GM21526 (cell line): Measurements from ENCODE around the gene POFUT2.

Experiments used
- ATAC-seq: cut with Tn5 transposase; IDR thresholded peaks from one replicate; pipeline ENCODE4 v1.9.1; 2021; ENCODE audit warnings: moderate library complexity; ENCODE audit not compliant: unreplicated experiment, low FRiP score

POFUT2 gene

DNA sequence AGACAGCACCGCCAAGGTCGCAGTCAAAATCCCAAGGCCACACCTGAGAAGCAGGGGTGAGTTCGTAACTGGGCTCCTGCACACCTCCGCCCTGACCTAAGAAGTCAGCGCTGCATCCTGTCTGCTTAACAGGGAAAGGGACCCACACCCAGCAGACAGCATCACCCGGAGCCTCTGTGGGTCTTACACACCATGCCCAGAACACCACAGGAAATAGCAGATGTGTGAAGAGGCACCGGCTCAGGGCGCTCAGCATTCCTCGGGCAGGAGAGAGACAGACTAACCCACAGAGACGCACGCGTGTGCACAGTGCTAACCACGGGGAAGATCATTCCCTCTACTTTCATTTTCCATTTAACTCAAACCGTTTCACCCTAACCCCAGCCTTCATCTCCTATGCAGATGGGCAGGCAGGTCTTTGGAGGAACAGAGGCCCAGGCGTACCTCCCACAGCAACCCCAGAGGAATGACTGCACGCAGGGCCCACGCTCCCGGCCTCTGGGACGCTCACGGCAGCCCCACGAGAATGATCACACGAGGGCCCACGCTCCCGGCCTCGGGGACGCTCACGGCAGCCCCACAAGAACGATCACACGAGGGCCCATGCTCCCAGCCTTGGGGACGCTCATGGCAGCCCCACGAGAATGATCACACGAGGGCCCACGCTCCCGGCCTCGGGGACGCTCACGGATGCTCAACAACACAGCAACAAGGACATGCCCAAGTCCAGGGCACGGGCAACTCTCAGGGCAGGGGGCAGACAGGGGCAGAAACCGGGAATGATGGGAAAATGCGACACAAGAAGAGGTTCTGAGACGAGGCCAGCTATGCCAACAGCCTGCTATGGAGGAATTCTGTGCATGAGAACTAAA, 20.9 kb downstream of the POFUT2 start:
- ATAC-seq: no peak

DNA sequence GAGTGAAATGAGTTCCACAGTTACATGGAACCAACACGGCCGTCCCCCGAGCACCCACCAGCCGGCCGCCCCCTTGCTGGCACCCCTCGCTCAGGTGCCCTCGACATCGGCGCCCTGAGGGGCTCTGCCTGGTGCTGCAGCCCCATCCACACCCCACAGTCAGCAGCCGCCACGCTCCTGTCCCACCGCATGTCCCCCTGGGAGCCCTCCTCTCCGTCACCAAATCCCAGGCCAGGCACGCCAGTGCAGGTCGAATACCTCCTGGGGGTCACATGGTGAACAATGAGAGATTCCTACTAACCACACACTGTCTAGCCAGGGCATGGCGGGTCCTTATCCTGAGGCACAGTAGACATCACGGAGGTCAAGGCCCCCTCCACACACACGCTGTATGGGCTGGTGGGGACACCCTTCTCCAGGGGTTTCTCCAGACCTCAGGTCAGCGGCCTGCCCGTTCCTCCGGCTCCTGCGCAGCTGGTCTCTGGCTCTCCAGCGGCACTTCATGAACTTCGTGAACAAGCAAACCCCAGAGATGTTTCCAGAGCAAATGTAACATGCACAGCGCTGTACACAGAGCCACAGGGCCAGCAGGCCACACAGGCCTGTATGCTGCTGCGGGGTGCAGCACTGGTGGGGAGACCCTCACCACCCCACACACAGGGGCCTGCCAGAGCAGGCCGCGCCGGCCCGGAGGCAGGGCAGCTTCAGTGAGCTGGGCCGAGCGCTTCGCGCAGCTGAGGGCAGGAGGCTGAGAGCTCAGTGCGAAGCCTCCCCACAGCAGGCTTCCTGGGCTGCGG, 21.8 kb downstream of the POFUT2 start:
- no peak for ATAC-seq

DNA sequence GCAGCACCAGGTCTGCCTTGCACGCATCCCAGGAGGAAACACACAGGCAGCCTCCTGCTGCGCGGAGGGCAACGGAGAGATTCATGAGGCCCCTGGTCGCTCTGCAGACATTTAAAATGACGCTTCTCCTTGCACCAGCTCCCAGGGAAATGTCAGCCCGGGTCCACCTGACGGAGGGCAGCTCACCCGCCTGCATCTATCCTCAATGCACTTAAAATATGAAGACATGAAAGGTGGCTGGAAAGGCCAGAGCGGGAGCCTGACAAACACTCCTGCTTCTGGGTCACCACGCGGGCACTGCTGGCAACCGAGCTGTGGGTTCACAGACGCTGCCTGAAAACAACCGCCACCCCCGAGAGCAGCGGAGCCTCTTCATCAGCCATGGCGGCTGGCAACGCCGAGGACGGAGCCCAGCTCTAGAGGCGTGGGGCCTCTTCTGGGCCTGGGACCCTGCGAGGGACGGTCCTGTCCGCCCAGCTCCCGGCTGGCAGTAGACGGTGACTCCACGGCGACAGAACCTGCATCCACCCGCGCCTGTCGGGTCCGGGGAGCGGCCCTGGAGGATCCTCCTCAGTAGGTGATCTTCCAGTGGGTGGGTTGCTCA, 22.7 kb downstream of the POFUT2 start:
- no peak for ATAC-seq

DNA sequence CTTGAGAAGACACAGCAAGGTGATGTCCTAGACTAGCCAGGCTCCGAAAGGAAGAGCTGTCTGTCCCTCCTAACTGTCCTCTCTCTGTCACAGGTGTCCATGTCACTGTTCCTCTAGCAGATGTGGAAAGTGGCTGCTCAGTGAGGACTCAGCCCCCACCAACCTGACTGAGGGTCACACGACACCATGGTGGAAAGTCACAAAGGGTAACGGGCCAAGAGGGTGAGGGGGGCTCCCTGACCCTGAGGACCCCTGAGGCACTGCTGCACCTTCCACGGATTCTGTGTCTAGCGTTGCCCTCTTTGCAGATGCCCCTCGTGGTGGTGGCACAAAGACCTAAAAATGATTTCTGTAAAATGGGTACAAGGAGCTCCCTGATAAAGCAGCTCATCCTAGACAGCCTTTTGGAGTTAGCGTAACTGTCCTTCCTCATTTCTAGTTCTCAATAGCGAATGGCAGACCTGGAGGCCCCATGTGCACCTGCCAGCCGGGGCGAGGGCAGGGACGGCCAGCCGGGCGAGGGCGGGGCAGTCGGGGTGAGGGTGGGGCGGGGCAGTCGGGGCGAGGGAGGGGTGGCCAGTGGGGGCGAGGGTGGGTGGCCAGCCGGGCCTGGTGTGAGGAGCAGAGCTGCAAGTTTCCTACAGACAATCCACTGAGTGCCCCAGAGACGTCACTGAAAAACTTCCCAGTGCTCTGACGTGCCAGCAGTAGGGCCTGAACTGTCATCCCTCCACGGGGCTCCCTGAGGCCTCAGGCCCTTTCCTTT, 23.4 kb downstream of the POFUT2 start:
- no peak for ATAC-seq

DNA sequence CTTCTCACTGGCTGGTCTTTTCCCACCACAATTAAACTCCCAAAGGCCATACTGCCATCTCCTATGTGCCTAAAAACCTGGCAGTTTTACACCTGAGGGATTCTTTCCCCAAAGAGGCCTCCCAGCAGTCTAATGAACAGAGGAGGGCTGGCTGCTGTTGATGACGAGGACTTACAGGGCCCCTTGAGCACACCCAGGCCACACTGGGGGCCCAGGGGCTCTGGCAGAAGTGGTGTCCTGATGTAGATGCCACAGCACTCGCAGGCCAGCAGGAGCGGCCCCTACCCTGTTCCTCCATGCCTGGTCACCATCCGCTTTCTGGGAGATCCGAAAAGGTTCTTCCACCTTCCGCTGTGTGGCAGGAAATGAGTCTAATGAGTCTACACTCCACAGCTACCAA, 24.2 kb downstream of the POFUT2 start:
- ATAC-seq: no peak

DNA sequence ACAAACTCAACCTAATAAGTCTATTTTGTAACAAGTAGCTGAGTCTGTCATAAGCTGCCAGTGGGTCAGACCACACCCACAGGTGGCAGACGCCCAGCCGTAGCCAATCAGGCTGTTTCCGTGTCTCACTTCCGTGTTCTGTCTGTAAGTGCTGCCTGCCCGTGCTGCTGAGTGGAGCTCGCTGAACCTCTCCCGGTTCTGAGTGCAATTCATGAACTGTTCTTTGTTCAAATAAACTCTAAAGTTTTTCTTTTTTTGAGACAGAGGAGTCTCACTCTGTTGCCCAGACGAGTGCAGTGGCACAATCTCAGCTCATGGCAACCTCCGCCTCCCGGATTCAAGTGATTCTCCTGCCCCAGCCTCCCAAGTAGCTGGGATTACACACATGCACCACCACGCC, 25.1 kb downstream of the POFUT2 start:
- ATAC-seq: no peak

DNA sequence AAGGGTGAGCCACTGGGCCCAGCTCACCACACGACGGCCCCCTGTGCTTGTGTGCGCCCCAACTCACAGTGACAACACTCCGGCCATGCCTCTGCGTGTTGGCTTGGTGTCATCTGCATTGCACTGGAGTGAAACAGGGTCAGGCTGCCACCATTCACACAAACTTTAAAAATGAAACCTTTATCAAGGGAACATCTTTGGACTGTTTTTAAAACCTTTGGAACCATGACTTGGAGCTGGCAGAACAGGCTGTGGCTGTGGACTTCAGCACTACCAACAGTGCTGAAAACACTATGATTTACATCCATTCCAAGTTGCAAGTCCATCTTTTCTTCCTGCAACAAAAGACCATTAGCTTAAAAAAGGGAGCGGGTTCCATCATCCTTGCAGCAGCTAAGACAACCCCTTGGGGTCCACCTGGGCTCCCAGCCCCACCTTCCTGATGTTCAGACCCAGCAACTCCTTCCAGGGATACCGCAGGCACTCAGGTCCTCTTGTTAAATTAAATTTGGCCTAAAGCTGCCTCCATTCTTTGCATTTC, 25.6 kb downstream of the POFUT2 start:
- no peak for ATAC-seq

DNA sequence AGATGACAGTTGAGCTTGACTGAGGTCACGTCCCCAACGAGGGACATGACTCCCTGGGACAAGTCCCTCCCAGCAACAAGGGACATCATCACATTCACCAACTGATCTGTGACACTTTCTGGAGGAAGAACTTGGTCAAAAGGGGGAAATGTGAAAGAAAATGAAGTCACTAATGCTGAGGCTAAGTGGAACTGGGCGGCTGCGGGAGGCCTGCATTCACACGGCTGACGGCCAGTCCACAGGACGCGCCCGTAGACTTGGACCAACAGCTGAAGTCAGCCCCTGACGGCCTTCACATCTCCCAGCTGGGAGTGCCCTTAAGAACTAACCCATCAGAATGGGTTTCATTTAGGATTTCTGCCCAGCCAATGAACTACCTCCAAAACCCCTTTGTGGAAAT, 26.6 kb downstream of the POFUT2 start:
- no peak for ATAC-seq

DNA sequence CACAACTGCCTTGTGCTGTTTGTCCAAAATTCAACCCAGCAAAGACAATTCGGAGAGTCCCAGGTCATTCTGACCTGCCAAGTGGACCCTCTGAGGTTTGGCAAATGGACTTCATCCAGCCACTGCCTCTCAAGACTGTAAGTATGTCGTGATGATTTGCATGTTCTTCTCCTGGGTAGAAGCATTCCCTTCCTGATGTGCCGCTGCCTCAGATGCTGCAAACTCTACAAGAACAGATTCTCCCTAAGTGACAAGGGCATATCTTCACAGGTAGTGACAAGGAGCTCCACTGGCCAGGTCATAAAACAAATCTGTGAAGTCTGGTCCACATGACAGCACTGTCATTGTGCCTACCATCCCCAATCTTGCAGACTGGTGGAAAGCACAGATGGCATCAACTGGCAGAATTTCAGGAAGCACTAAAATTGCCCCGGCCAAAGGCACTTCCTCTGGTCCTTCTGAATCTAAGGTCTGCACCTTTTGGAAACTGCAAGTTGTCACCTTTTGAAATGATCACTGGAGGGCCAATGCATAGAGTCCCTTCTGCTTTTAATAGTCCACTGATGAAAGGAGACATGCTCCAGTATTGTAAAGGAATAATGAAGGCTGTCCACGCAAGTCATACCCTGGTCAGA, 27.4 kb downstream of the POFUT2 start:
- no peak for ATAC-seq

DNA sequence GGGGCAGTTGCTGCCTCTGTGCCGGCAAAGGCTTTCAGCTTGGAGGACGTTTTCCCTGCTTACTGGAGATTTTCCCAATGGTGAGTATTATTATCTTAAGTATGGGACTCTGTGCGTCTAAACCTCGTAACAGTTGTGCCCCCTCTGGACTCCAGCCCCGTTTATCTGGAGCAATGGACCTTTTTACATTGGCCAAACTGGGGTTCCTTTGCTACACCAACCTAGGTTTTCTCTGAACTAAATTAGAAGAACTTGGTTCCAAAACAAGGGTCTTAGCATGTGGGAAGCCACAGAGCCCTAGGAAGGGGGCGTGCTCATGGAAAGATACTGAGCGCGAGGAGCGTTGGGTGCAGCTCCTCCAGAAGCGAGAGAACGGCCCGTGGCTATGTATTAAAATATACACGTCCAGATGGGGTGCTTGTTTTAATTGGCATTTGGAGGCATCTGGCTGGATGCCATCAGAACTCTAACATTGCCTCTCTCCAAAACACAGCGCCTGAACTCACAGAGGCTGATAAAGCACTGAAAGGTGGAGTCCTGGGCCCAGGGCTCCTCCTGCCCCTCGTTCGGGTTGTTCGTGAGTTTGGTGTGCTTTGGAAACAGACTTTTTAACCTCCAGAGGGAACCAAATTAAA, 28.4 kb downstream of the POFUT2 start:
- no peak for ATAC-seq

DNA sequence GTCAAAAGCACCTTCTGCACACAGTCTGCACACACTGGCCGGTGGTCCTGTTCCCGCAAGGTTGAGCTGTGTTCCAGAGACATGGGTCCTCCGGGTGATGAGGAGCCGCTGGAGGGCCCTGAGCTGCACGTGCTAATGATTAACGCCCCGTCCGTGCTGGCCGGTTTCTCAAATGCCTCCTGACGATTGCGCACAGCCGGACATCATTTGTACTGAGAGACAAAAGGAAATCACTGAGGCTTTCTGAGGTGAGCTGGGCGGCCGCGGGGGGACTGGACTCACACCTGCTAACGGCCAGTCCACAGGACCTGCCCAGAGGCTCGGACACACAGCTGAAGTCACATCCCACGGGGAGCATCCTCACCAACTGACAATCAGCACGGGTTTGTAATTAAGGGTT, 29.2 kb downstream of the POFUT2 start:
- ATAC-seq: no peak

DNA sequence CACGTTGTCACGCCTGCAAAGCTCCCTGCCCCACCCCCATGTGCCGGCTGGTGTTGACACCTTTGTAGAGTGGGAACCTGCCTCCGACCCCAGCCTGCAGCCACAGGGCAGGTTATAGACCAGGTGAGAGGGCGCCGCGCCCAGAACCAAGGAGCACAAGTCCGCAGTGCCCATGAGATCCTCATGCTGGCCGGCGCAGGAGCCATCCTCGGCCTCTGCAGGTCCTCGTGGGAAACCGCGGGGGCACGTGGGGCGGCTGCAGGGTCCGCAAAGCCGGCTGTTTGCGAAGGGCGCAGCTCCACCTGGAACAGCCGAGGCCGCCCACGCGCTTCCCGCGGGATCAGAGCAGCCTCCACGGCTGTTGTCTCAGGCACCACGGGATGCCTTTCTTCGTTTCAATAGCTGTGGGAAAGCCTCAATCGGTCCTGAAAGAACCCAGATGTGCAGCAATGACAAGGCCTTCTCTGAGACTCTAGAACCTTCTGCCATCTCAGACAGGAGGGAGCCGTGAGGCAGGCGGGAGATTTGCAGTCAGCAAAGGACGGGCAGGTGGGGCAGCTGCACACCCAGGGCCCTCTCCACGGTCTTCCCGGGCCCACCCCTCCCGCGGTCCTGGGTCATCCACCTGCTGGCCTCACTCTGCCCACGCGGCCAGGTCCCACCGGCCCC, 29.9 kb downstream of the POFUT2 start:
- no peak for ATAC-seq

DNA sequence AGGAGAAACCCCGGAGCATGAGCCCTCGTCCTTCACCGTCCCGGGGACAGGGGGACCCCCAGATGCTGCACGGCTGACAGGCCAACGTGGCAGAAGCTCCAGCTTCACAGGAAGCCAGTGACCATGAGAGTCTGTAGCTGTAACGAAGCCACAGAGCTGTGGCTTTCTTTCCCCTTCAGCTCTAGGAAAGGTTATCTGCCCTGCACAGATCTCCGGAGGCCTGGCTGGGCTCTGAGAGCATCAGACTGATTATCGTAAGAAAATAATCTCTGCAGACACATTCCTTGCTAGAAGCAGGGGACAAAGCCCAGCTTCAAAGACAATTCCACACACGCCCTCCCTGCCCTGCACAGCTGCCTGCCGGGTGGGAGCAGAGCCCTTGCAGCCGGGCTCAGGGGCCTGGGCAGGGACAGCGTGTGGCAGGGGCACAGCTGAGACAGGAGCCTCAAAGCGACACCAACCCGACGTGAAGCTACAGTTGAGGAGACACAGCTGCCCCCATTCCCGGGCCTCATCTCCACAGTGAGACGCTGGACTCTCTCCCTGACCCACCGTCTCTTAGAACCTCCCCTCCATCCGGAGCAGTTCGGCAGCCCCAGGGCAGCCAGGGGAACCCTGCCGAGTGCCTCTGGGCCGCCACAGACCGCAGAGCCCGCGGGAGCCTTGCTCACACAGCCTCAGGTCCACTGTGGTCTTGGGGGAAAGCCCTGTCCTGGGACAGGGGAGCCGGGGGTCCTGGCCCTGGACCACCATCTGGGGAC, 30.6 kb downstream of the POFUT2 start:
- no peak for ATAC-seq

DNA sequence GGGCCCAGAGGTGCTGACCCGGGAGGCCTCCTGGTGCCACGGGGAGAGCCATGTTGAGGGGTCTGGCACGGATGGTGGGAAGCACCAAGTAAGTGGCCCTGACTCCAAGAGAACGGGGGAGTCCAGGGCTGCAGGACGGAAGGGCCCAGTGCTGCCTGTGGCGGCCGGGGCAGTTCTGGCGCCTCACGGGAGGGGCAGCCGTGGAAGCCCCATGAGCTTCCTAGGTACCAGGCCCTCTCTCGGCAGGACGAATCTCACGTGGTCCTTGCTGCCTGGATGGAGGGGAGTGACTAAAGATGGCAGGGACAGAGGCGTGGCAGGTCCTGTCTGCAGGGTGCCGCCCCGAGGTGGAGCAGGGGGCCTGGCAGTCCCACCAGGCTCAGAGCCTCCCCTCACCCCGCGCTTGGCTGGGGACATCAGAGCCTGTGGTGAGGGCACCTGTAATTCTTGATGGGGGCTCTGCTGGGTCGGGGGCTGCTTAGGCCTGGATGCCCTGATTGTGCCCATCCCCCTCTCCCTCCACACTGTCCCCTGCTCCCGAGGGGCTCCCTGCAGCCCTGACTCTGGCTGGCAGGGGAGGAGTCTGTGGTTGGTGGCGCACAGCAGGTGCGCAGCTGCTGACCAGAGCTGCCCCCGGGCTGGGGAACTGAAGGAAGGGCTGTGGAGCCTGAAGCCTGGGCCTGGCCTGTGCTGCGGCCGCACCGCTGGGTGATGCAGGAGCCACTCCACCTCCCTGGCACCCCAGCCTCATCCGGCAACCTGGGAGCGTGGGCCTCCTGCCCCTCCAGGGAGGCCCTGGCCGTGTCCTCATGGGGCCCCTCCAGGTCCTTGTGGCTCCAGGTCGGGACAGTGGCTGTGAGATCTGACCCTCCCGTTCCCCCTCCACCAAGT, 31.4 kb downstream of the POFUT2 start:
- no peak for ATAC-seq

DNA sequence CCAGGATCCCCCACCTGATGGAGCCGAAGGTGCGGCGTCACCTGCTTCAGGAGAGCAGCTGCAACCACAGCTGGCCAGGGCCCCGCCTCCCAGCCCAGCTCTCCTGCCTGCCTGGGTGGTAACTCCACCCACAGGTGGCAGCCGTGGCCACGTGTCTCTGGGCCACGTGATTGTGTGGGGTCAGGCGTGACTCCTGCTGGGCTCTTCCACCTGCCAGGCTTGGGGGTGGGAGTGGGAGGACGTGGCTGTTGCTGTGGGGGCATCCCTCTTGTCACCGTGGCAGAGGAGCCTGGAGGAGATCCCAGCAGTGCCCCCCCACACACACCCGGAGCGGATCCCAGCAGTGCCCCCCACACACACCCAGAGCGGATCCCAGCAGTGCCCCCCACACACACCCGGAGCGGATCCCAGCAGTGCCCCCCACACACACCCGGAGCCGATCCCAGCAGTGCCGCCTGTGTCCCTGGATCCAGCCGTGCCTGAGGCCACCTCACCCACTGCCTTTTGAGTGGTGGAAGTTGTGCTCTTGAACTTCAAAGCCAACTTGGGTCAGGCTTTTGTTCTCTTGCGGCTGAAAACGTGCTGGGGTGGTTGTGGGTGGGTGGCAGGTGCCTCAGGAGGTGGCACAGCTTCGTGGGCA, 32.2 kb downstream of the POFUT2 start:
- no peak for ATAC-seq

DNA sequence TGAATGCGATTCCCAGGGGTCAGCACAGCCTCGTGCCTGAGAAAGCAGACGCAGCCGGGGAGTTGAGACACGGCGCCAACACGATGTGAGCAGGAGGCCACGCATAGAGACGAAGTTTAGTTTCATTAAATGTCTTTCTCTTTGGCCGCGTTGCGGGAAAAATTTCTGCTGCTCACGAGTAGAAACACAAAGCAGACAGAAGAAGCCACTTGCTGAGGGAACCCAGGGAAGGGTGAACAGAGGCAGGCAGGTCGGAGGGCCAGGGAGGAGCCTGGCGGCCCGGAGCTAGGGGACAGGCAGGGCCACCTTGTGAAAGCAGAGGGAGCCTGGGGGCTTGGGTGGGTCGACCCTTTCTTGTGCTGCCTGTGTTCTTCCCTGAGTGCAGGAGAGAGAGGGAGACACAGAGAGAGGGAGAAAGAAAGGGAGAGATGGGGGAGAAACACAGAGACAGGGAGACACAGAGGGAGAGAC, 33.2 kb downstream of the POFUT2 start:
- no peak for ATAC-seq
